Heart left ventricle (tissue), 16 donors: ENCODE measurements around the gene NID2. TPM values are rescaled to one million over a fixed set of nuclear protein-coding genes. Genes with fewer than 3 reads are reported as not detected.

Source experiments
- ATAC-seq, 4 donors: fragments of 200-7000 bp; cut with Tn5 transposase; one replicate each; pipeline ENCODE4 v1.9.1; 2020 to 2022; ENCODE audit warnings: moderate library complexity in 4 of 4, mild to moderate bottlenecking in 3 of 4, moderate number of reproducible peaks in 1 of 4
- DNase-seq, 5 donors: peaks; one replicate each; pipeline ENCODE4 v3.0.0-alpha.2; 2020
- H3K27ac ChIP-seq, 12 donors: fragments of 200-600 bp; sonication (generic) in 4 of 12; one replicate each; pipeline versions ENCODE4 v1.5.0 to v1.8.0; 2016 to 2022; ENCODE audit warnings: mild to moderate bottlenecking in 2 of 12
- H3K27me3 ChIP-seq, 9 donors: fragments of 200-600 bp; sonication (generic) in 2 of 9; one replicate each; pipeline versions ENCODE4 v1.5.1 to v1.8.0; 2016 to 2022; ENCODE audit warnings: mild to moderate bottlenecking in 3 of 9
- H3K36me3 ChIP-seq, 9 donors: fragments of 200-600 bp; sonication (generic) in 2 of 9; one replicate each; pipeline versions ENCODE4 v1.5.0 to v1.8.0; 2018 to 2022; ENCODE audit warnings: mild to moderate bottlenecking in 2 of 9
- H3K4me1 ChIP-seq, 12 donors: fragments of 200-600 bp; sonication (generic) in 4 of 12; one replicate each; pipeline versions ENCODE4 v1.5.0 to v1.8.0; 2016 to 2022; ENCODE audit warnings: mild to moderate bottlenecking in 3 of 12
- H3K4me3 ChIP-seq, 12 donors: fragments of 200-600 bp; sonication (generic) in 4 of 12; one replicate each; pipeline versions ENCODE4 v1.5.0 to v1.8.0; 2017 to 2022; ENCODE audit warnings: mild to moderate bottlenecking in 9 of 12, moderate library complexity in 4 of 12
- H3K9me3 ChIP-seq, 12 donors: fragments of 200-600 bp; sonication (generic) in 4 of 12; one replicate each; pipeline versions ENCODE4 v1.5.0 to v1.8.0; 2016 to 2022; ENCODE audit warnings: mild to moderate bottlenecking in 1 of 12
- CTCF ChIP-seq, 12 donors: fragments of 200-600 bp; sonication (generic) in 4 of 12; IDR thresholded peaks; one replicate each; pipeline versions ENCODE4 v1.5.0 to v1.8.0; 2018 to 2022; ENCODE audit warnings: antibody characterized with exemption in 12 of 12, mild to moderate bottlenecking in 5 of 12
- POLR2A ChIP-seq, 2 donors: fragments of 450-650 bp; IDR thresholded peaks; one replicate each; pipeline ENCODE4 v1.6.1; 2017; ENCODE audit warnings: antibody characterized with exemption in 2 of 2, mild to moderate bottlenecking in 2 of 2, moderate library complexity in 2 of 2
- WGBS, 4 donors: extraction: QIAGEN DNeasy Blood & Tissue Kit in 2 of 4; methylation state at CpG; one replicate each; pipeline versions ENCODE4 v1.1.5 to v1.1.7; 2013 to 2018; 5-methylcytosine and 5-hydroxymethylcytosine counted together
- intact Hi-C, 10 donors: fragments of 100-400 bp; cut with DNase I; formaldehyde crosslinking; loops; one replicate each; pipeline versions ENCODE4 v1.11.1 to v1.14.2; 2022
- polyA plus RNA-seq, 2 donors: library from polyadenylated mRNA; stranded (reverse); fragments of 200-250 nt; gene quantifications; one replicate each; pipeline ENCODE4 v1.2.3, GENCODE V29; 2013
- total RNA-seq, 9 donors: library from RNA; depleted of rRNA in 2 of 9; stranded (reverse); fragments of >200 nt in 2 of 9; fragmentation: NEBNext Ultra II Directional in 3 of 9; extraction: Animal tissue kit (Norgen Biotek cat#: 25700) in 3 of 9; gene quantifications; one replicate each; pipeline versions ENCODE4 v1.1.0 to v1.2.4, GENCODE V29; 2016 to 2023
- donor health status: ischemic (EF 13 %, LVEDD 7.1; RV severe dilation, severe dysfunction).
- donor health status: healthy with polysubstance abuse.
- donor health status: DM: no; HTN: yes; CAD: no.
- donor health status: DM: no; HTN: no; CAD: no.
- donor health status: ischemic (EF 25% LVEDD 6.9; RV normal size, moderate dysfunction).
- donor health status: ischemic (EF 25% LVEDD 5.7; RV mildly dilated, moderate dysfunction).
- donor health status: healthy.
- donor health status: DM: yes; HTN: yes; CAD: no.
- donor health status: ischemic (EF 35%, LVEDD 5.7; RV mildly dilated, moderate dysfunction).
- donor health status: nonischemic (EF 11% LVEDD 7.7; RV severe dilation, severe dysfunction).
- donor health status: DM: yes; HTN: yes; CAD: no.
- donor health status: PGD.
- donor health status: ischemic (EF 29% LVEDD 5.4; RV normal size, mild dysfunction).
- donor health status: nonischemic (EF 23%, LVEDD 6.1; RV moderate dilation, normal function).

NID2 gene
- total and polyA plus RNA-seq, 11 donors = 17.3 to 77.4 (median 40.6) TPM

GRCh38 chr14:52013984-52014600 lies 54.8 kb downstream of the NID2 start:
- ATAC-seq (peak; percentile 10 to 37 (median 20)), DNase-seq (no peak)
- H3K4me3 ChIP-seq = no peak overlapping the region
- H3K27ac ChIP-seq = peak overlapping the region; percentile 50 to 86 (median 76)
- H3K9me3 ChIP-seq = no peaks in the 10 kb centered on the region
- intact Hi-C loops = loop anchor here in 8 of 10 donors (2.0 to 5.0 kb wide), 4 partner anchors 33 to 55 kb away; partner anchors contain the start of gene NID2 (in 5 of the 8)
- TF ChIP-seq CTCF (IDR thresholded peaks at IDR 0.05) (peak in 6 of 12 donors; percentile 10 to 39 (median 22)), POLR2A (IDR thresholded peaks at IDR 0.05) (no peak)
- WGBS, 4 donors = 35 to 48% (median 41%) methylated on average over 11 of the region's 11 CpGs
- H3K27me3 ChIP-seq = no peaks in the 10 kb centered on the region
- peaks cover 0 to 71% (median 47%) of the 10 kb centered on the region in 9 donors for H3K36me3 ChIP-seq
- H3K4me1 ChIP-seq = peaks cover 22 to 95% (median 66%) of the 10 kb centered on the region in 12 donors

GRCh38 chr14:52012635-52013034 lies 56.2 kb downstream of the NID2 start:
- no peaks in the 10 kb centered on the region for H3K27me3 ChIP-seq
- H3K36me3 ChIP-seq = peaks cover 0 to 71% (median 48%) of the 10 kb centered on the region in 9 donors
- ATAC-seq (peak in 3 of 4 donors; percentile 24 to 50 (median 43)), DNase-seq (peak; percentile 67 to 87 (median 78))
- H3K4me1 ChIP-seq = peaks cover 22 to 81% (median 54%) of the 10 kb centered on the region in 12 donors
- H3K4me3 ChIP-seq = no peak overlapping the region
- TF ChIP-seq POLR2A (IDR thresholded peaks at IDR 0.05) = no peak
- peak in 1 of 12 donors; percentile 13 for TF ChIP-seq CTCF (IDR thresholded peaks at IDR 0.05)
- peak overlapping the region in 11 of 12 donors; percentile 50 to 86 (median 77) for H3K27ac ChIP-seq
- intact Hi-C loops = loop anchor here in 7 of 10 donors (2.0 to 5.0 kb wide), 4 partner anchors 35 to 56 kb away; partner anchors contain the start of gene NID2 (in 4 of the 7)
- no peaks in the 10 kb centered on the region for H3K9me3 ChIP-seq
- 5 to 22% (median 18%) methylated on average over 4 of the region's 4 CpGs for WGBS, 4 donors

- H3K36me3 ChIP-seq = peaks cover 0 to 80% (median 57%) of the 10 kb centered on the region in 9 donors
- intact Hi-C loops = loop anchor here in 6 of 10 donors (5.0 kb wide), 3 partner anchors 36 to 56 kb away; partner anchors contain the start of gene NID2 (in 3 of the 6)
- no peak for TF ChIP-seq CTCF (IDR thresholded peaks at IDR 0.05)
- TF ChIP-seq POLR2A (IDR thresholded peaks at IDR 0.05) = no peak
- H3K4me1 ChIP-seq = peaks cover 22 to 78% (median 51%) of the 10 kb centered on the region in 12 donors
- ATAC-seq (no peak), DNase-seq (no peak)
- H3K9me3 ChIP-seq = no peaks in the 10 kb centered on the region
- H3K27ac ChIP-seq = peak overlapping the region in 8 of 12 donors; percentile 6 to 86 (median 76)
- H3K4me3 ChIP-seq = no peak overlapping the region
- 66 to 82% (median 75%) methylated on average over 9 of the region's 9 CpGs for WGBS, 4 donors
- no peaks in the 10 kb centered on the region for H3K27me3 ChIP-seq
These were observed 57.3 kb downstream of the NID2 start for GRCh38 chr14:52011523-52011922.

- Histone ChIP-seq H3K36me3 (peaks cover 4 to 85% (median 70%) of the 10 kb centered on the region in 9 donors), H3K9me3 (no peaks in the 10 kb centered on the region), H3K4me1 (peaks cover 19 to 76% (median 41%) of the 10 kb centered on the region in 12 donors), H3K27me3 (no peaks in the 10 kb centered on the region), H3K27ac (peak overlapping the region; percentile 6 to 86 (median 68)), H3K4me3 (no peak overlapping the region)
- ATAC-seq = peak; percentile 30 to 67 (median 50)
- DNase-seq = no peak
- TF ChIP-seq CTCF (IDR thresholded peaks at IDR 0.05) = no peak
- TF ChIP-seq POLR2A (IDR thresholded peaks at IDR 0.05) = no peak
- 48 to 54% (median 51%) methylated on average over 3 of the region's 3 CpGs for WGBS, 4 donors
- intact Hi-C loops = loop anchor here in 6 of 10 donors (5.0 kb wide), 3 partner anchors 37 to 57 kb away; partner anchors contain the start of gene NID2 (in 3 of the 6)
These were observed 58.6 kb downstream of the NID2 start for GRCh38 chr14:52010173-52010693.
